T-helper 2 cell (primary cell): ENCODE results near the gene PTPN5.

Source experiments
- DNase-seq, 5 experiments: peaks; one replicate each; pipeline versions ENCODE4 v3.0.0 to v3.0.0-alpha.2; 2012 to 2022

Gene PTPN5

GRCh38 chr11:18737642-18738041, 54.0 kb downstream of the PTPN5 start:
- no peak for DNase-seq

DNA sequence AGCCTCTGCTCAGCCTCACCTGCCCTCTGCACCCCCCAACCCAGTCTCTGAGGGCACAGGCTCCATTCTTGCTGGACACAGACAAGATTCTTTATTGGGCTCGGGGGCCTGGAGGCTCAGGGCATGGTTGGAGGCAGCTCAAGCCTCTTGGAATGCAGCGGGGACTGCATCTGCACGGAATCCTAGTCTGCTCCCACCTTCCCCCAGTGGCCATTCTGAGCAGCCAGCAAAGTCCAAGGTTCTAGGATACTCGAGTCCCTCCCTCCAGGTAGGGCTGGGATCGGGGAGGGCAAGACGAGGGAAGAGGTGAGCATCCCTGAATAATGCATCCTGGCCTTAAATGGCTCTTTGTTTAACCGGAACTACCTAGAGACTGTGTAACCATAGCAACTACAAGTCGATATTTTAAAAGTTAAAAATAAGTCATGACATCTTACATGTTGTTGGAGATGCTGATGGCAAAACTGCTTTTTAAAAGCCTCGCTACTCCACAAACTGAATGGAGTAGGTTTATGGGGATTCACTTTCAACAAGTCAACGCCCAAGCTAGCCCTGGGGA, 54.9 kb downstream of the PTPN5 start:
- no peak for DNase-seq

- no peak for DNase-seq
These were observed 58.4 kb downstream of the PTPN5 start for GRCh38 chr11:18733202-18733601.

DNA sequence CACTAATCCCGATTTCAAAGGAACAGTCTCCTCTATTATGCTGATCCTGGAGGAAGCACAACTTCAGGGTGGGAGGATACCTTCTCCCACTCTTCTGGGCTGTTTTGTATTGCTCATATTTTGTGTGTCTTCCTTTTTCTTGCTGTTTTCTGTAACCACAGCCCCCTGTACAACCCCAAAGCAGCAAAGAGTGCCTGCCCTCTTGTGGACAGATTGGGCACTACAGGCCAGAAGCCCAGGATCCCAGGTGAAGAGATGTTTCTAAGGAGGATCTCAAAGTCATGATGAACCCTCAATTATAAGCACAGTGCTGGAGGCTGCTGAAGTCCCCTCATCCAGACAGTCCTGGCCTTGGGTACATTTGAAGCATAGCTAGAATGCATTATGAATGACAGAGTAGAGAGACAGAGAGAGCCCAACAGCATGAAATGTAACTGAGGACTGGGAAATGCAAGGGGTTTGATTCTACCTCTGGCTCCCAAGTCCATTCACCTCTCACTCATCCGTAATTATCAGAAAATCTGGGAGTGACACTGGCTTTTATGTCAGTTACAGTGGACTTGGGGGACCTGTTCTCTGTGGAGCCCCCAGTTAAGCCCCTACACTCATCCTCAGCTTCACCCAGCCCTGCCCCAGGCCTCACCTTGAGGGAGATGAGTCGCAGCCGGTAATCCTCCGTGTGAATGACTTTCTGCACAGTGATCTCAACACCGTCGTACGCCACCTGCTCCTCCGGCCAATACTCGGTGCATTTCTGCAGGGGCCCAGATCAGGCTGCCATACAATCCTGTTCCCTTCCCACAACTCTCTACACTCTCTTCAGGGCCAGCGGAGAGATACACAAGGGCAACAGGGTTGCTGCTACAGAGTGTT, 59.4 kb downstream of the PTPN5 start:
- peak; percentile 34 to 59 (median 40) for DNase-seq

GRCh38 chr11:18731441-18731840, 60.2 kb downstream of the PTPN5 start:
- DNase-seq: no peak

DNA sequence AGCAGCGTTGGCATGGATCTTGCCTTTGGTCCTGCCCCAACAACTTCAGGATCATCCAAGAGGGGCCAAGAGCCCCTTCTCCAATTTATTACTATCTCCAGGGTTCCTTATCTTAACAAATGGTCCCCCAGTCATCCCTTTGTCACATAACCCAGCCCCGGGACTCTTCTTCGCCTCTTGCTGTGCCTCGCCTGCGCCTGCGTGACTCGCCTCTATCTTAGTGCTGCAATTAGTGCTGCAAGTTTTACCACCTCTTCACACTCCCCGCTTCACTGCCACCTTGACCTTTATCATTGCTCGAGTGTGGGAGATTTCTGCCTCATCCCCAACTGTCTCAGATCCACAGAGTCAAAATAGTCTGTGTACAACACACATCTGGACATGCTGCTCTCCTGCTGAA, 61.6 kb downstream of the PTPN5 start:
- DNase-seq: no peak

GRCh38 chr11:18729426-18729825, 62.2 kb downstream of the PTPN5 start:
- no peak for DNase-seq

DNA sequence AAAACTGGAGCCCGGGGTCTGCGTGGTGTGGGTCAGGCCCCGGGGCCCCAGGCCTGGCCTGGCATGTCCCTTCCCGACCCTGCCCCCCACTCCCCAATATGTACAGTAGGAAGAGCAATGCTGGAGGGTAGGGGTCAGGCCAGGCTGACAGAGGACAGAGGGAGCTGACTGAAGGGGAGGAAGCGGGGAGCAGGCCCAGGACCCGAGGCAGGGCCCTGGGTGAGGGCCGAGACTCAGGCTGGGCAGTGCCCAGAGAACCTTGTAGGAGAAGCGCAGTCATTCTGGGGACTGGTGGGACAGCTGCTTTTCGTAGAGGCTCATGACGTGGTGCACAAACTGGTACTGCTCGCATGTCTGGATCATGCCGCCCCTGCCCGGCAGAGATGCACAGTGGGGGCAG, 62.9 kb downstream of the PTPN5 start:
- no peak for DNase-seq

GRCh38 chr11:18727479-18728236, 63.9 kb downstream of the PTPN5 start:
- DNase-seq: peak in 3 of 5 experiments; percentile 6 to 38 (median 30)

GRCh38 chr11:18726040-18726439, 65.6 kb downstream of the PTPN5 start, which contains the start of gene IGSF22:
IGSF22 (minus strand) TSS chr11:18726188; CDS start chr11:18724236, 1,952 bp downstream.
- DNase-seq: no peak

- DNase-seq: no peak
These were observed 67.6 kb downstream of the PTPN5 start for GRCh38 chr11:18723991-18724390.

DNA sequence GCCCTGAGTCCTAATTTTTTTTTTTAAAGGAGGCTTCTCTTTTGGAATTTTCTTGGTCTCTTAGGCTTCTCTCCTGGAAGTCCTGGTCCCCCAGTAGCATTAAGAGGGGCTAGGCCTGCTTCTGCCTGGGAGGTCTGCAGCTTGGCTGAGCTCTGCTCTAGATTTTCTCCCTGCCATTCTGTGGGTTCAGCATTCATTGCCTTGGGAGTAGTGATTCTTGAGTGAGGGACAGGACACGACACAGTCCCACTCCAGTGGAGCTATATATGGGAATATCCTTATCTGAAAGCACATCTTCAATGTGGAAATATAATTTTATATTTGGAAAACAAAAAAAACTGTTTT, 69.3 kb downstream of the PTPN5 start:
- no peak for DNase-seq

DNA sequence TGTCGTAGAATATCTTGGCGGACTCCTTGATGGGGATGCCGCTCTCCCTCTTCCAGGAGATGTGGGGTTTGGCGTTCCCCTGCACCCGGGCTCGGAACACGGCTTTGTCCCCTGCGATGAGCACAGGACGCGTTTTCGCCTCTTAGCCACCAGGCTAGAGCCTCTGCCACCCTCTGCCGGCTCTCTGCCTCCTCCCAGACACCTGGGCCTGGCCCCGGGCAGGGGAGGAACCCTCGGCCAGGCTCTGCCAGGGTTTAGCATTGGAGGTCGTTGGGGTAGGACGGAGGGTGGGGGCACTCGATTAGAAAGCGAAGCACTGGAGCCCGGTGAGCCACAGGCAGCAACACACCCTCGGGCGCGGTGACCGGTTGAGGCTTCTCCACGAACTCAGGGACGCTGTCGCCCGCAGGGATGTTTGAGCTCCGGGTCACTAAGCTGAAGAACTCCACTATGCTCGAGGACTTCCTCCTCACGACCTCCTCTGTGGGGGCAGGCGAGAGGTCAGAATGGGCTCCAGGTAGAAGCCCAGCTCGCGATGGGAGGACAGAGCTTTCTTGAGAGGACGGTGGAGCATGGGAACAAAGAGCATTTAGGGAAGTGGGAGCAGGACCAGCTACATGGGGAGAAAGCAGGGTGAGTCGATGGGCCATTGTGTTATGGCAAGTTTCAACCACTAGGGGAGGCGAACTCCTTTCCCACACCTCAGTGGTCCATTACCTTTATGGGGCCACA, 69.9 kb downstream of the PTPN5 start:
- peak in 3 of 5 experiments; percentile 24 to 42 (median 26) for DNase-seq

DNA sequence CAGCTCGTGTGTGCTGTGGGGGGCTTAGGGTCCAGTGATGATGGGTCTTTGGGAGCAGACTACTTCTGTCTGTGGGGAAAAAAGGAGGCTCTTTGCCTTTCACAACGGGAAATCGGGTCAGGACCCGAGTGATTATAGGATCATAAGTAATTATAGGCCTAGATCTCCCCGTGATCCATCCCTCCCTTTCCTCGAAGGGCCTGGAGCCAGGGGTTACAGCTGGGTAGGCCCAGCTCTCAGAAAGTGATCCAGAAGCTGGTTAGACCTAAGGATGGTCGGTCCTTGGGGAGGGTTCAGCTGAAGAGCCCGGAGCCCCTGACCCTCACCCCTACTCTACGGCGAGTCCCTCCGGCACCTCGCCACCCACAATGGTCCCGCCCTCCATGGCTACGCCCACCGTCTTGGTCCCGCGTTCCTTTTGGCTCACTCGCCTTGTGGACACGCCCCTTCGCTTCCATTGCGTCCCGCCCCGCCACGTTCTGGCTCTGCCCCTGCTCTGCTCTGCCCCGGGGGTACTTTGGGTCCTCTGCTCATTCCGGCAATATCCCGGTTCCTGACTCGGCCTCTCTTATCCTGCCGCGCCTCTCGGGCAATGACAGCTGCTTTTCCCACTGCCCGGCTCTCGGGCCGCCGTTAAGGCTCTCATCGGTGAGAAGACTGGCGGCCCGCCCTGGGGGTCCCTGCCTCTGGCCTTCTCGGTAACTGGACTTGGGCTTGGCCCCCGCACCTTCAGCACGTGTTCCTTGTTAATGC, 70.6 kb downstream of the PTPN5 start:
- peak; percentile 70 to 82 (median 72) for DNase-seq

GRCh38 chr11:18720091-18720807, 71.3 kb downstream of the PTPN5 start:
- DNase-seq: no peak

- DNase-seq: no peak
These were observed 76.1 kb downstream of the PTPN5 start for GRCh38 chr11:18715476-18715875.

DNA sequence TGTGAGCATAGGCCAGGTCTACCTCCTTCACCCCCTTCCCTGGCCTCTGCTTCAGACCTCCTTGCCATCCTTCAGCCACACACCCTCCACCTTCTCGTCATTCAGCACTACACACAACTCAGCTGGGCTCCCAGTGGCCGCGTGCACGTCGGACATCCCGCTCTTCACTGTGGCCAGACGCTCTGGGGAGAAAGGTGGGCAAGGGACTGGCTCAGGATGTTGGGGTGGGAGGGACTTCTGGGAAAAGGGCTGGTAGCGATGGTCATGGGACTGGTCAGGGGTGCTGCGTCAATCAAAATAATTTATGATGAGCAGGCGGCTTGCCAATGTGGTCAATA, 77.2 kb downstream of the PTPN5 start:
- DNase-seq: no peak

- DNase-seq: no peak
These were observed 77.8 kb downstream of the PTPN5 start for GRCh38 chr11:18713646-18714442.

- DNase-seq: no peak
These were observed 81.1 kb downstream of the PTPN5 start for GRCh38 chr11:18710545-18710944.

- no peak for DNase-seq
These were observed 82.2 kb downstream of the PTPN5 start for GRCh38 chr11:18709414-18709813.
